DND-41 (cell line): ENCODE measurements around the gene THY1.

Source experiments
- ATAC-seq: fragments of 200-7000 bp; cut with Tn5 transposase; 3 replicates; pipeline ENCODE4 v1.9.1; 2021; ENCODE audit warnings: low read depth; ENCODE audit not compliant: insufficient read depth
- DNase-seq: peaks from one replicate; pipeline ENCODE4 v3.0.0-alpha.2; 2020
- H2AFZ ChIP-seq: 2 replicates; pipeline ENCODE4 v1.6.0; 2012; ENCODE audit warnings: low read depth, low read length
- H3K27ac ChIP-seq: 2 replicates; pipeline ENCODE4 v1.5.1; 2012; ENCODE audit warnings: low read length, inconsistent platforms
- H3K27me3 ChIP-seq: fragments of 200-600 bp; sonication (generic); 2 replicates; pipeline ENCODE4 v1.6.0; 2012; ENCODE audit warnings: low read length, mild to moderate bottlenecking, inconsistent platforms; ENCODE audit not compliant: insufficient read depth, poor library complexity
- H3K36me3 ChIP-seq: 2 replicates; pipeline ENCODE4 v1.5.1; 2012; ENCODE audit warnings: low read length, inconsistent platforms; ENCODE audit not compliant: insufficient read depth
- H3K4me1 ChIP-seq: 2 replicates; pipeline ENCODE4 v1.5.1; 2012; ENCODE audit warnings: mild to moderate bottlenecking, low read length; ENCODE audit not compliant: insufficient read depth
- H3K4me2 ChIP-seq: 2 replicates; pipeline ENCODE4 v1.6.0; 2012; ENCODE audit warnings: mild to moderate bottlenecking, moderate library complexity, low read length, inconsistent platforms; ENCODE audit not compliant: insufficient read depth
- H3K4me3 ChIP-seq, 2 experiments: fragments of 200-600 bp in 1 of 2; shearing (Covaris generic) in 1 of 2; 2 replicates each; pipeline ENCODE4 v1.5.1; 2012 to 2016; ENCODE audit warnings: inconsistent platforms in 2 of 2, low read length in 2 of 2, mild to moderate bottlenecking in 2 of 2, low read depth in 1 of 2, moderate library complexity in 1 of 2
- H3K79me2 ChIP-seq: 2 replicates; pipeline ENCODE4 v1.6.0; 2012; ENCODE audit warnings: low read length, inconsistent platforms; ENCODE audit not compliant: insufficient read depth
- H3K9ac ChIP-seq: 2 replicates; pipeline ENCODE4 v1.6.0; 2012; ENCODE audit warnings: low read depth, mild to moderate bottlenecking, inconsistent platforms, low read length, moderate library complexity
- H3K9me3 ChIP-seq: 2 replicates; pipeline ENCODE4 v1.5.1; 2012; ENCODE audit warnings: low read length, moderate library complexity, mild to moderate bottlenecking, inconsistent platforms; ENCODE audit not compliant: insufficient read depth, severe bottlenecking
- H4K20me1 ChIP-seq: 2 replicates; pipeline ENCODE4 v1.6.0; 2012; ENCODE audit warnings: low read length; ENCODE audit not compliant: insufficient read depth
- EZH2 ChIP-seq: IDR thresholded peaks from 3 replicates; pipeline ENCODE4 v1.6.1; 2012; ENCODE audit warnings: borderline replicate concordance, low read depth, mild to moderate bottlenecking, moderate library complexity, low read length, inconsistent platforms; ENCODE audit not compliant: severe bottlenecking
- TF ChIP-seq, protein P1 (sequence below): IDR thresholded peaks from 2 replicates; pipeline ENCODE4 v1.5.1; 2012; ENCODE audit warnings: borderline replicate concordance, low read length, moderate library complexity, mild to moderate bottlenecking; ENCODE audit not compliant: poor library complexity, severe bottlenecking; ENCODE audit errors: extremely low read depth

Gene THY1

DNA sequence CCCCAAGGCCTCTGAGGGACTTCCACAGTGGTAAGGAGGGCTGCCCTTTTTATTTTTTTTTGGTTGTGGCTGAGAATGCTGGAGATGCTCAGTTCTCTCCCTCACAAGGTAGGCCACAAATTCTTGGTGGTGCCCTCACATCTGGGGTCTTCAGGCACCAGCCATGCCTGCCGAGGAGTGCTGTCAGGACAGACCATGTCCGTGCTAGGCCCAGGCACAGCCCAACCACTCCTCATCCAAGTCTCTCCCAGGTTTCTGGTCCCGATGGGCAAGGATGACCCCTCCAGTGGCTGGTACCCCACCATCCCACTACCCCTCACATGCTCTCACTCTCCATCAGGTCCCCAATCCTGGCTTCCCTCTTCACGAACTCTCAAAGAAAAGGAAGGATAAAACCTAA, 4.2 kb downstream of the THY1 start:
- Histone ChIP-seq H2AFZ (no peak overlapping the region), H3K9ac (no peak overlapping the region), H3K27ac (no peak overlapping the region), H3K79me2 (no peaks in the 10 kb centered on the region), H3K4me2 (no peak overlapping the region), H3K9me3 (no peaks in the 10 kb centered on the region), H4K20me1 (no peaks in the 10 kb centered on the region), H3K4me1 (no peaks in the 10 kb centered on the region), H3K27me3 (peaks cover 13% of the 10 kb centered on the region), H3K36me3 (no peaks in the 10 kb centered on the region), H3K4me3 (no peak overlapping the region)
- TF ChIP-seq, protein P1, sequence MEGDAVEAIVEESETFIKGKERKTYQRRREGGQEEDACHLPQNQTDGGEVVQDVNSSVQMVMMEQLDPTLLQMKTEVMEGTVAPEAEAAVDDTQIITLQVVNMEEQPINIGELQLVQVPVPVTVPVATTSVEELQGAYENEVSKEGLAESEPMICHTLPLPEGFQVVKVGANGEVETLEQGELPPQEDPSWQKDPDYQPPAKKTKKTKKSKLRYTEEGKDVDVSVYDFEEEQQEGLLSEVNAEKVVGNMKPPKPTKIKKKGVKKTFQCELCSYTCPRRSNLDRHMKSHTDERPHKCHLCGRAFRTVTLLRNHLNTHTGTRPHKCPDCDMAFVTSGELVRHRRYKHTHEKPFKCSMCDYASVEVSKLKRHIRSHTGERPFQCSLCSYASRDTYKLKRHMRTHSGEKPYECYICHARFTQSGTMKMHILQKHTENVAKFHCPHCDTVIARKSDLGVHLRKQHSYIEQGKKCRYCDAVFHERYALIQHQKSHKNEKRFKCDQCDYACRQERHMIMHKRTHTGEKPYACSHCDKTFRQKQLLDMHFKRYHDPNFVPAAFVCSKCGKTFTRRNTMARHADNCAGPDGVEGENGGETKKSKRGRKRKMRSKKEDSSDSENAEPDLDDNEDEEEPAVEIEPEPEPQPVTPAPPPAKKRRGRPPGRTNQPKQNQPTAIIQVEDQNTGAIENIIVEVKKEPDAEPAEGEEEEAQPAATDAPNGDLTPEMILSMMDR, result no peak
- TF ChIP-seq EZH2, result no peak
- ATAC-seq (no peak), DNase-seq (no peak)

DNA sequence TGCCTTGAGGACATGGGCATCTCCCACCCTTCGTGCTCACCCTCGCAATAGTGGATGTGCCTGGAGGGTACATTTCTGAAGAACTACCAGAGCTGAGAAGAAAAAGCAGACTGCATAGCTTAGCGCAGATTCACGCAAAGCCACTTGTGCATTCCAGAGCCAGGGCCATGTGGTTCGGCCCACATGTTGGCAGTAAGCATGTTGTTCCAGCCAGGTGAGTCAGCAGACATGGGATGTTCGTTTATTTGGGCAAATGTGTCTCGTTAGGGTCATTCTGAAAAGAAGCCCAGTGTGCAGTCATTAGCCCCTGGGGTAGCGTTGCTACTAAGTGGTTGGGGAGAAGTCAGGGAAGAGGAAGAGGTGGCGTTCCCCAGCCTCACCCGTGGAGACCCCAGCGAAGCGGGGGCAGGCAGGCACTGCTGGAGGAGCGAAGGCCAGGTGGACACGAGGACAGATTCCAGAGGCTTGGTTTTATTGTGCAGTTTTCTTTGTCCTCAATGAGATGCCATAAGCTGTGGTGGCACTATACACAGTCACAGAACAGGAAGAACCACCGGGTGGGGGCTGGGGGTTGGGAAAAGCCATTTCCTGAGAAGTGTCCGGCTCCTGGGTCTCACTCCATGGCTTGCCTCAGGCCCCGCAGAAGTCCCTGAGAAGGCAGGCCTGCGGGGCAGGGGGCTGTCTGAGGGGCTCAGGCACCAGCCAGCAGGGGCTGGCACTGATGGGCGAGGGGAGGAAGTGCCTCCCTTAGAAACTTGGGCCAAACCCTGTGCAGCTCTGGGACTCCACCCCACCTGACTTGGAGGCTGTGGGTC, 5.0 kb downstream of the THY1 start:
- H3K9ac ChIP-seq, result no peak overlapping the region
- DNase-seq (no peak), ATAC-seq (no peak)
- no peak overlapping the region for H2AFZ ChIP-seq
- H3K79me2 ChIP-seq, result no peaks in the 10 kb centered on the region
- H3K4me2 ChIP-seq, result no peak overlapping the region
- no peaks in the 10 kb centered on the region for H3K36me3 ChIP-seq
- no peak for TF ChIP-seq EZH2
- TF ChIP-seq, protein P1, result no peak
- no peak overlapping the region for H3K27ac ChIP-seq
- no peak overlapping the region for H3K4me3 ChIP-seq
- H3K9me3 ChIP-seq, result no peaks in the 10 kb centered on the region
- no peaks in the 10 kb centered on the region for H4K20me1 ChIP-seq
- H3K4me1 ChIP-seq, result no peaks in the 10 kb centered on the region
- H3K27me3 ChIP-seq, result peaks cover 13% of the 10 kb centered on the region

DNA sequence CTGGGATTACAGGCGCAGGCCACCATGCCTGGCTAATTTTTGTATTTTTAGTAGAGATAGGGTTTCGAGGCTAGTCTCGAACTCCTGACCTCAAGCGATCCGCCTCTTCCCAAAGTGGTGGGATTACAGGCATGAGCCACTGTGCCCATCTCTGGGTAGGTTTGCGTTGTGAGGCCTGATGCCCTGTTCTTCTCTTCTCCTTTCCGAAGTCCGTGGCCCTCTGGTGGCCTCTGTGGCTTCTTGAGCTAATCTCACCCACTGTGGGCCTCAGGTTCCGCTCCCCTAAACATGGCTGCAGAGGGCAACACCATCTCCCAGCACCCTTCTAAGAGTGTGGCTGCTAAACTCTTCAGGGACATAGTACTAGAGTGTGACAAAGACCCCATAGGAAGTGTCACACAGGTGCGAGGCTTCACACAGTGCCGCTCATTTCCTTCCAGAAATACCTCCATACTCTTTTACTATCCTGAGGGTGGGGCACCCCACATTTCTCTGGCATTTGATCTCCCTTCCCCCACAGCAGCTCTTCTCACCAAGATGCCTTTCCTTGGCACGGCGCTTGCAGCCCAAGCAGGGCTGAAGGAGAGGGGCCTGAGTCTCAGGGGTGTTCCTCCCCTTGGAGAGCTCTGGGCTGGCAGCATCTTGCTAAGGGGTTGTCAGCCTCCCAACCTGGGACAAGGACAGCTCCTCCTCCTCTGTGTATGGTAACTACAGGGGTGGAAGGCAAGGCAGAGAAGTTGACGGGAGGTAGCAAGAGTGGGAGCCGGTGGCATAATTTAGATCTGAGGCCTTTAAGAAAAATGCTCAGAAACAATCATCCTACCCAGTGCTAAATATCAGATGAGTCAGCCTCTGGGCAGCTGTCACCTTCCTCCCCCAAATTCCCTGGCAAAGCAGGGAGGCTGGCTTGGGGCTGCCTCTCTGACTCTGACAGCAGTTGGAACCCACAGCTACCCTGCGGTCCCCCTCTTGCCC, 6.1 kb downstream of the THY1 start:
- Histone ChIP-seq H3K36me3 (no peaks in the 10 kb centered on the region), H3K4me2 (no peak overlapping the region), H3K9me3 (no peaks in the 10 kb centered on the region), H3K27ac (no peak overlapping the region), H4K20me1 (no peaks in the 10 kb centered on the region), H3K27me3 (peaks cover 12% of the 10 kb centered on the region), H3K79me2 (no peaks in the 10 kb centered on the region), H3K4me3 (no peak overlapping the region), H3K4me1 (no peaks in the 10 kb centered on the region), H3K9ac (no peak overlapping the region), H2AFZ (no peak overlapping the region)
- DNase-seq (no peak), ATAC-seq (no peak)
- TF ChIP-seq, protein P1, result no peak
- no peak for TF ChIP-seq EZH2
